GM12878 (cell line): ENCODE results near the gene PITPNC1. TPM values are rescaled to one million over a fixed set of nuclear protein-coding genes. Genes with fewer than 3 reads are reported as not detected.
A peak's percentile ranks its signal among the peaks of the same experiment; 100 is the strongest.

Experiments
- BHLHE40 ChIP-seq, 2 experiments: fragments of 450-650 bp in 1 of 2; IDR thresholded peaks; 2 replicates each; pipeline ENCODE4 v1.6.1; 2011 to 2017; ENCODE audit warnings: low read depth in 2 of 2, borderline replicate concordance in 1 of 2, improper control_type of control experiment in 1 of 2, low read length in 1 of 2, mild to moderate bottlenecking in 1 of 2
- CBX5 ChIP-seq: sonication (generic); IDR thresholded peaks from 2 replicates; pipeline ENCODE4 v1.6.1; 2016; ENCODE audit warnings: low read depth, moderate library complexity, mild to moderate bottlenecking, inconsistent platforms
- ESRRA ChIP-seq: IDR thresholded peaks from 2 replicates; pipeline ENCODE4 v1.6.1; 2012; ENCODE audit warnings: mild to moderate bottlenecking, low read length, improper control_type of control experiment
- FOXK2 ChIP-seq: fragments of 450-650 bp; IDR thresholded peaks from 2 replicates; pipeline ENCODE4 v1.6.1; 2017; ENCODE audit warnings: mild to moderate bottlenecking, moderate library complexity
- GABPA ChIP-seq: IDR thresholded peaks from 2 replicates; pipeline ENCODE4 v1.6.1; 2014; ENCODE audit warnings: antibody characterized with exemption, low read depth, mild to moderate bottlenecking, inconsistent platforms
- HDGF ChIP-seq: fragments of 450-650 bp; IDR thresholded peaks from 2 replicates; pipeline ENCODE4 v1.6.1; 2016; ENCODE audit warnings: antibody characterized with exemption
- LARP7 ChIP-seq: fragments of 450-650 bp; IDR thresholded peaks from 2 replicates; pipeline ENCODE4 v1.6.1; 2017; ENCODE audit warnings: mild to moderate bottlenecking
- MTA3 ChIP-seq: IDR thresholded peaks from 2 replicates; pipeline ENCODE4 v1.6.1; 2012; ENCODE audit warnings: low read length, inconsistent platforms, borderline replicate concordance
- NFXL1 ChIP-seq: fragments of 450-650 bp; IDR thresholded peaks from 2 replicates; pipeline ENCODE4 v1.6.1; 2017; ENCODE audit warnings: antibody characterized with exemption, mild to moderate bottlenecking, borderline replicate concordance
- NR2C1 ChIP-seq: fragments of 450-650 bp; IDR thresholded peaks from 2 replicates; pipeline ENCODE4 v1.6.1; 2017; ENCODE audit warnings: antibody characterized with exemption, mild to moderate bottlenecking, moderate library complexity
- PKNOX1 ChIP-seq: fragments of 450-650 bp; IDR thresholded peaks from 2 replicates; pipeline ENCODE4 v1.6.1; 2016; ENCODE audit warnings: mild to moderate bottlenecking
- RAD51 ChIP-seq: fragments of 450-650 bp; IDR thresholded peaks from 2 replicates; pipeline ENCODE4 v1.6.1; 2016; ENCODE audit warnings: moderate library complexity, mild to moderate bottlenecking, inconsistent platforms
- RBBP5 ChIP-seq: fragments of 200-600 bp; sonication (generic); conservative IDR thresholded peaks from 2 replicates; pipeline ENCODE4 v1.6.1; 2016
- RUNX3 ChIP-seq: IDR thresholded peaks from 2 replicates; pipeline ENCODE4 v1.6.1; 2012; ENCODE audit warnings: low read length, inconsistent platforms
- SMAD5 ChIP-seq: IDR thresholded peaks from 2 replicates; pipeline ENCODE4 v1.6.1; 2016; ENCODE audit warnings: antibody characterized with exemption, low read depth
- SUPT20H ChIP-seq: IDR thresholded peaks from 2 replicates; pipeline ENCODE4 v1.6.1; 2011; ENCODE audit warnings: low read depth, mild to moderate bottlenecking, low read length, moderate library complexity, borderline replicate concordance; ENCODE audit not compliant: control insufficient read depth
- TAF1 ChIP-seq: IDR thresholded peaks from 2 replicates; pipeline ENCODE4 v1.6.1; 2011; ENCODE audit warnings: mild to moderate bottlenecking, low read depth, low read length, borderline replicate concordance
- TBL1XR1 ChIP-seq: IDR thresholded peaks from 2 replicates; pipeline ENCODE4 v1.6.1; 2012; ENCODE audit warnings: low read depth, low read length, improper control_type of control experiment
- ZNF24 ChIP-seq: fragments of 450-650 bp; IDR thresholded peaks from 2 replicates; pipeline ENCODE4 v1.6.1; 2017; ENCODE audit warnings: antibody characterized with exemption, mild to moderate bottlenecking
- polyA plus RNA-seq, 11 experiments: library from polyadenylated mRNA; depleted of rRNA in 4 of 11; unstranded in 6 of 11; stranded (reverse) in 5 of 11; fragments of >200 nt; fragmentation: Nextera tagmentation in 4 of 11; fragmentation: Illumina TruSeq in 1 of 11; extraction: Ambion mirVana in 4 of 11; extraction: Trizol in 1 of 11; gene quantifications; 1 replicate in 1 of 11; 2 replicates in 10 of 11; pipeline versions ENCODE4 v1.2.1 to v1.2.3, GENCODE V29; 2011 to 2016; ENCODE audit warnings: inconsistent platforms in 2 of 11, missing spikeins in 2 of 11, low read depth in 1 of 11
- total RNA-seq, 4 experiments: library from RNA; depleted of rRNA in 3 of 4; stranded (reverse); fragments of >200 nt in 3 of 4; fragmentation: Illumina TruSeq in 1 of 4; extraction: Trizol in 1 of 4; gene quantifications; 2 replicates each; pipeline versions ENCODE4 v1.2.1 to v1.2.3, GENCODE V29; 2013 to 2021
- TF ChIP-seq, protein P1 (sequence below): fragments of 450-650 bp; IDR thresholded peaks from 2 replicates; pipeline ENCODE4 v1.6.1; 2018; ENCODE audit warnings: borderline replicate concordance, mild to moderate bottlenecking; ENCODE audit not compliant: partially characterized antibody
- TF ChIP-seq, protein P2 (sequence below), 3 experiments: IDR thresholded peaks in 2 of 3; conservative IDR thresholded peaks in 1 of 3; 2 replicates each; pipeline ENCODE4 v1.5.1; 2011; ENCODE audit warnings: low read depth in 3 of 3, low read length in 3 of 3, mild to moderate bottlenecking in 3 of 3, control low read depth in 2 of 3, moderate library complexity in 2 of 3, inconsistent platforms in 1 of 3, mixed read lengths in 1 of 3; ENCODE audit not compliant: control insufficient read depth in 2 of 3, insufficient read depth in 1 of 3; ENCODE audit errors: extremely low read depth in 1 of 3
- TF ChIP-seq, protein P3 (sequence below): IDR thresholded peaks from 2 replicates; pipeline ENCODE4 v1.6.1; 2011; ENCODE audit warnings: borderline replicate concordance, low read depth, mild to moderate bottlenecking, moderate library complexity, mixed read lengths, low read length; ENCODE audit not compliant: insufficient read depth; ENCODE audit errors: extremely low read length

The PITPNC1 gene
- total and polyA plus RNA-seq, 10 of the 15 experiments (the other 5 are each of a cell fraction or from before 2014, with no cell fraction given) = 12.2 to 62.4 (median 47.3) TPM

DNA sequence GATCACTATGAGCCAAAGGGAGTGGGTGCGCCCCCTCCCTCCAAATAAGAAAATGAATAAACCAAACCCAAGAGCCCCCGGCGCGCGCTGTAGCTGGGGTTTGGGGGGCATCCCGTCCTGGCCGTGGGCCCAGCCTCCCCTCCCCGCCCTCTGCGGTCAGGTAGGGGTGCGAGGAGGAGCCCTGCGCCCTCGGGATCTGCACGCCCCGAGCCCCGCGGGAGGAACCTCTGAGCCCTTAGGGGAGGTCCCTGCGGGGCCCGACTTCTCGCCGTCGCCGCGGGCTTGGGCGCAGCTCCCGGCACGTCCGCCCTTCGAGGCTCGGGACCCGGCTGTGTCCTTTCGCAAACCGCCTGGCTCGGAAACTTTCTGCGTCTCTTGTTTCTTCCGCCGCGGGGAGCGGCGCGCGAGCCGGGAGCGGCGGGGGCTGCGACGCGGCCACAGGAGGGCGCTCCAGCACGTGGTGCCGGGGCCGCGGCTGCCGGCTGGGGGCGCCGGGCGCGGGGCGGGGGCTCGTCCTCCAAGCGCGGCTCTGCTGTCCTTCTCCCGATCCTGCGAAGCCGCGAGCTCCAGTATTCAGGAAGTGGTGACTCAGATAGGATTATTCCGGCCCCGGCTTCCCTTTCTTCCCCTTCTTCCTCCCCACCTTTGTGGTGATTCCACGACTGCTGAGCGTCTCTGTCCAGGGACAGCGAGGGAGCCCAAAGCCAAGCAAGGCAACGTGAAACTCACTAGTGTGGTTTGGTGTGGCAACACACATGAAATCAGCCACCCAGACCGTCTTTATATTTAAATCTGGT is 1.6 kb downstream of the PITPNC1 start (continued):
- TF ChIP-seq TBL1XR1 (0 out of 2 replicates have a peak, but pooled peaks have one; percentile 40), RUNX3 (peak; percentile 36), RAD51 (no peak), HDGF (no peak), RBBP5 (no peak), LARP7 (peak; percentile 78; the same call in 1 of the 2 replicates), BHLHE40 (IDR thresholded peaks at IDR 0.05; ENCODE audit: borderline replicate concordance in 1 of 2, low read depth in 2 of 2, low read length in 1 of 2) (peak; percentile 43 to 88; a peak in 3 of 4 replicates), CBX5 (no peak; the same call in 1 of the 2 replicates), SUPT20H (no peak), ZNF24 (no peak; the same call in 1 of the 2 replicates), TAF1 (peak; percentile 50; the same call in 1 of the 2 replicates), NR2C1 (0 out of 2 replicates have a peak, but pooled peaks have one; percentile 22), NFXL1 (no peak), FOXK2 (no peak), SMAD5 (no peak), MTA3 (no peak), ESRRA (no peak), GABPA (no peak), PKNOX1 (no peak)
- TF ChIP-seq, protein P1, sequence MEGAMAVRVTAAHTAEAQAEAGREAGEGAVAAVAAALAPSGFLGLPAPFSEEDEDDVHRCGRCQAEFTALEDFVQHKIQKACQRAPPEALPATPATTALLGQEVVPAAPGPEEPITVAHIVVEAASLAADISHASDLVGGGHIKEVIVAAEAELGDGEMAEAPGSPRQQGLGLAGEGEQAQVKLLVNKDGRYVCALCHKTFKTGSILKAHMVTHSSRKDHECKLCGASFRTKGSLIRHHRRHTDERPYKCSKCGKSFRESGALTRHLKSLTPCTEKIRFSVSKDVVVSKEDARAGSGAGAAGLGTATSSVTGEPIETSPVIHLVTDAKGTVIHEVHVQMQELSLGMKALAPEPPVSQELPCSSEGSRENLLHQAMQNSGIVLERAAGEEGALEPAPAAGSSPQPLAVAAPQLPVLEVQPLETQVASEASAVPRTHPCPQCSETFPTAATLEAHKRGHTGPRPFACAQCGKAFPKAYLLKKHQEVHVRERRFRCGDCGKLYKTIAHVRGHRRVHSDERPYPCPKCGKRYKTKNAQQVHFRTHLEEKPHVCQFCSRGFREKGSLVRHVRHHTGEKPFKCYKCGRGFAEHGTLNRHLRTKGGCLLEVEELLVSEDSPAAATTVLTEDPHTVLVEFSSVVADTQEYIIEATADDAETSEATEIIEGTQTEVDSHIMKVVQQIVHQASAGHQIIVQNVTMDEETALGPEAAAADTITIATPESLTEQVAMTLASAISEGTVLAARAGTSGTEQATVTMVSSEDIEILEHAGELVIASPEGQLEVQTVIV = no peak
- TF ChIP-seq, protein P2, sequence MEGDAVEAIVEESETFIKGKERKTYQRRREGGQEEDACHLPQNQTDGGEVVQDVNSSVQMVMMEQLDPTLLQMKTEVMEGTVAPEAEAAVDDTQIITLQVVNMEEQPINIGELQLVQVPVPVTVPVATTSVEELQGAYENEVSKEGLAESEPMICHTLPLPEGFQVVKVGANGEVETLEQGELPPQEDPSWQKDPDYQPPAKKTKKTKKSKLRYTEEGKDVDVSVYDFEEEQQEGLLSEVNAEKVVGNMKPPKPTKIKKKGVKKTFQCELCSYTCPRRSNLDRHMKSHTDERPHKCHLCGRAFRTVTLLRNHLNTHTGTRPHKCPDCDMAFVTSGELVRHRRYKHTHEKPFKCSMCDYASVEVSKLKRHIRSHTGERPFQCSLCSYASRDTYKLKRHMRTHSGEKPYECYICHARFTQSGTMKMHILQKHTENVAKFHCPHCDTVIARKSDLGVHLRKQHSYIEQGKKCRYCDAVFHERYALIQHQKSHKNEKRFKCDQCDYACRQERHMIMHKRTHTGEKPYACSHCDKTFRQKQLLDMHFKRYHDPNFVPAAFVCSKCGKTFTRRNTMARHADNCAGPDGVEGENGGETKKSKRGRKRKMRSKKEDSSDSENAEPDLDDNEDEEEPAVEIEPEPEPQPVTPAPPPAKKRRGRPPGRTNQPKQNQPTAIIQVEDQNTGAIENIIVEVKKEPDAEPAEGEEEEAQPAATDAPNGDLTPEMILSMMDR (IDR thresholded peaks at IDR 0.05 in 2 of 3, conservative IDR thresholded peaks at IDR 0.05 in 1 of 3; ENCODE audit: control insufficient read depth in 2 of 3, extremely low read depth in 1 of 3, insufficient read depth in 1 of 3, low read depth in 3 of 3, low read length in 3 of 3) = peak; percentile 57 to 93 (median 61); a peak in 5 of 6 replicates
- TF ChIP-seq, protein P3, sequence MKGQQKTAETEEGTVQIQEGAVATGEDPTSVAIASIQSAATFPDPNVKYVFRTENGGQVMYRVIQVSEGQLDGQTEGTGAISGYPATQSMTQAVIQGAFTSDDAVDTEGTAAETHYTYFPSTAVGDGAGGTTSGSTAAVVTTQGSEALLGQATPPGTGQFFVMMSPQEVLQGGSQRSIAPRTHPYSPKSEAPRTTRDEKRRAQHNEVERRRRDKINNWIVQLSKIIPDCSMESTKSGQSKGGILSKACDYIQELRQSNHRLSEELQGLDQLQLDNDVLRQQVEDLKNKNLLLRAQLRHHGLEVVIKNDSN = no peak
